ENCODE data around the gene SIPA1.
"Not testable (repeated sequence)": the region's sequence is repeated elsewhere in the genome, so short reads cannot be mapped to it uniquely, and the experiment has no call there.

SIPA1 gene

GRCh38 chr11:65645710-65646109 lies 7.8 kb downstream of the SIPA1 start:
- no peak for DNase-seq (ENCODE audit: low read depth in 2 of 2)

GRCh38 chr11:65646288-65646957 lies 8.5 kb downstream of the SIPA1 start:
- DNase-seq (ENCODE audit: low read depth in 2 of 2), result no peak

GRCh38 chr11:65646958-65647701 lies 9.2 kb downstream of the SIPA1 start:
- no peak for DNase-seq (ENCODE audit: low read depth in 2 of 2)

- no peak for DNase-seq (ENCODE audit: low read depth in 2 of 2)
Measured at GRCh38 chr11:65648997-65649493, 11.1 kb downstream of the SIPA1 start.

GRCh38 chr11:65649656-65650546 lies 12.0 kb downstream of the SIPA1 start:
- no peak for DNase-seq (ENCODE audit: low read depth in 2 of 2)

- no peak for DNase-seq (ENCODE audit: low read depth in 2 of 2)
Measured at GRCh38 chr11:65650547-65651338, 12.8 kb downstream of the SIPA1 start.

- DNase-seq (ENCODE audit: low read depth in 2 of 2), result no peak
Measured at GRCh38 chr11:65651339-65651588, 13.4 kb downstream of the SIPA1 start.

- no peak for DNase-seq (ENCODE audit: low read depth in 2 of 2)
Measured at GRCh38 chr11:65651589-65652510, 13.9 kb downstream of the SIPA1 start.

- DNase-seq (ENCODE audit: low read depth in 2 of 2), result peak; percentile 77 to 79
Measured at GRCh38 chr11:65652511-65653228, 14.8 kb downstream of the SIPA1 start.

- no peak for DNase-seq (ENCODE audit: low read depth in 2 of 2)
Measured at GRCh38 chr11:65653229-65654225, 15.6 kb downstream of the SIPA1 start.

- DNase-seq (ENCODE audit: low read depth in 2 of 2), result no peak
Measured at GRCh38 chr11:65654375-65655349, 16.8 kb downstream of the SIPA1 start.

- no peak for DNase-seq (ENCODE audit: low read depth in 2 of 2)
Measured at GRCh38 chr11:65655570-65656332, 17.9 kb downstream of the SIPA1 start.

GRCh38 chr11:65657426-65657825 lies 19.5 kb downstream of the SIPA1 start:
- DNase-seq (ENCODE audit: low read depth in 2 of 2), result no peak

GRCh38 chr11:65658174-65659021 lies 20.5 kb downstream of the SIPA1 start:
- no peak for DNase-seq (ENCODE audit: low read depth in 2 of 2)

- no peak for DNase-seq (ENCODE audit: low read depth in 2 of 2)
Measured at GRCh38 chr11:65660038-65660437, 22.1 kb downstream of the SIPA1 start.

GRCh38 chr11:65660908-65661307 lies 23.0 kb downstream of the SIPA1 start:
- DNase-seq (ENCODE audit: low read depth in 2 of 2), result not testable (repeated sequence)
